Suprapubic skin (tissue), 4 donors: ENCODE data around the gene ABCA9.

Experiments used
- EP300 ChIP-seq: sonication (generic); formaldehyde crosslinking; IDR thresholded peaks from one replicate; pipeline ENCODE4 v1.6.1; 2017; ENCODE audit warnings: antibody characterized with exemption
- POLR2A ChIP-seq, 2 donors: fragments of 450-650 bp; IDR thresholded peaks; one replicate each; pipeline ENCODE4 v1.6.1; 2017; ENCODE audit warnings: antibody characterized with exemption in 2 of 2, mild to moderate bottlenecking in 2 of 2, moderate library complexity in 2 of 2
- POLR2AphosphoS5 ChIP-seq, 3 donors: sonication (generic); formaldehyde crosslinking; IDR thresholded peaks; one replicate each; pipeline ENCODE4 v1.6.1; 2017; ENCODE audit warnings: antibody characterized with exemption in 3 of 3
- TF ChIP-seq, protein P1 (sequence below), 2 donors: fragments of 200-600 bp in 1 of 2; fragments of 450-650 bp in 1 of 2; sonication (generic) in 1 of 2; IDR thresholded peaks; one replicate each; pipeline ENCODE4 v1.5.1; 2016 to 2019; ENCODE audit warnings: antibody characterized with exemption in 2 of 2, mild to moderate bottlenecking in 1 of 2, moderate library complexity in 1 of 2

DNA sequence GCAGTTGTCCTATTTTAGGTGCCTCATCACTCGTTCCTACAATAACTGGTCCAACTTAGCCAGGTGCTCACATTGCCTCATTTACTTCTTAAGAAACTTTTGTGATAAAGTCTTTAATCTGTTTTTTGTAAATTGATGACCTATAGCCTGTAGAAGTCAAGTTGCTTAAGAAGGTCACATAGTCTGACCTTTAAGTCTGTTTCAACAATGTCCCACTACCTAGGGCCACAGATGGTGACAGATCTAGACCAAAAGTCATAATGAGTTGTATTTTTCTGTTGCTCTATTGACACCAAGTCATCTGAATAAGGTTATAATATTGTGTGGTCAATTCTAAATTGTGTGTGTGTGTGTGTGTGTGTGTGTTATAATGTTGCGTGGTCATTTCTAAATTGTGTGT, 45.1 kb downstream of the ABCA9 start:
- no peak for TF ChIP-seq POLR2A (IDR thresholded peaks at IDR 0.05)
- TF ChIP-seq POLR2AphosphoS5 (IDR thresholded peaks at IDR 0.05) = no peak
- TF ChIP-seq, protein P1, sequence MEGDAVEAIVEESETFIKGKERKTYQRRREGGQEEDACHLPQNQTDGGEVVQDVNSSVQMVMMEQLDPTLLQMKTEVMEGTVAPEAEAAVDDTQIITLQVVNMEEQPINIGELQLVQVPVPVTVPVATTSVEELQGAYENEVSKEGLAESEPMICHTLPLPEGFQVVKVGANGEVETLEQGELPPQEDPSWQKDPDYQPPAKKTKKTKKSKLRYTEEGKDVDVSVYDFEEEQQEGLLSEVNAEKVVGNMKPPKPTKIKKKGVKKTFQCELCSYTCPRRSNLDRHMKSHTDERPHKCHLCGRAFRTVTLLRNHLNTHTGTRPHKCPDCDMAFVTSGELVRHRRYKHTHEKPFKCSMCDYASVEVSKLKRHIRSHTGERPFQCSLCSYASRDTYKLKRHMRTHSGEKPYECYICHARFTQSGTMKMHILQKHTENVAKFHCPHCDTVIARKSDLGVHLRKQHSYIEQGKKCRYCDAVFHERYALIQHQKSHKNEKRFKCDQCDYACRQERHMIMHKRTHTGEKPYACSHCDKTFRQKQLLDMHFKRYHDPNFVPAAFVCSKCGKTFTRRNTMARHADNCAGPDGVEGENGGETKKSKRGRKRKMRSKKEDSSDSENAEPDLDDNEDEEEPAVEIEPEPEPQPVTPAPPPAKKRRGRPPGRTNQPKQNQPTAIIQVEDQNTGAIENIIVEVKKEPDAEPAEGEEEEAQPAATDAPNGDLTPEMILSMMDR (IDR thresholded peaks at IDR 0.05) = no peak
- no peak for TF ChIP-seq EP300
